Measurements from ENCODE around the gene BNC2. TPM values are rescaled to one million over a fixed set of nuclear protein-coding genes. Genes with fewer than 3 reads are reported as not detected.

BNC2 gene
- total RNA-seq, 1 donor from 2014 or later = 38.0 TPM

DNA sequence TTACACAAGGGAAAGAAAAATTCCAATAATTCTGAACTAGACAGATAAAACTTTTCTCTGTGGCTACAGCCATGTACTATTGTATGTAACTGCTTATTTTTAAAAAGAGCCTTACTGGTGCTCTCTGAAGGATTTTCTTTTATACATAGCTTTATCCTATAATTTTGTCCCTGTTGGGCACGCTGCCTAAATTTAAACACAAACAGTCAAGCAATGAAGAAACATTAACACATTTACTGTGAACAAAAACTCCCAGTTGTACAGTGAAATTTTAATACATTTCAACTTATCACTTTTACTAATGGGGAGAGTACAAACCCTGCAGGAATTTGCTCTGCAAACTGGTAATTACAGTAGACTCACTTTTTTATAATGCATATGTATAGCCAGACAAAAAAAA lies 273.3 kb downstream of the BNC2 start:
- H3K4me1 Mint-ChIP-seq (ENCODE audit: low read depth, unreplicated experiment) = peaks cover 16% of the 10 kb centered on the region
- no peak for FAIRE-seq
- Histone ChIP-seq H3K36me3 (ENCODE audit: insufficient read depth, low read length) (no peaks in the 10 kb centered on the region), H3K79me2 (ENCODE audit: insufficient read depth, low read length) (peaks cover 9% of the 10 kb centered on the region), H3K9me3 (ENCODE audit: insufficient read depth, low read depth, low read length) (no peaks in the 10 kb centered on the region), H3K4me3 (ENCODE audit: insufficient read depth, low read depth, low read length) (no peak overlapping the region), H3K27ac (ENCODE audit: low read depth, low read length) (no peak overlapping the region), H2AFZ (ENCODE audit: low read depth, low read length) (no peak overlapping the region), H3K4me2 (ENCODE audit: low read length) (no peak overlapping the region), H3K4me1 (ENCODE audit: insufficient read depth, low read length) (no peaks in the 10 kb centered on the region), H3K9ac (ENCODE audit: low read length) (no peak overlapping the region), H4K20me1 (ENCODE audit: insufficient read depth, low read length) (peaks cover 5% of the 10 kb centered on the region), H3K27me3 (ENCODE audit: insufficient read depth, low read length) (no peaks in the 10 kb centered on the region)
- no peaks in the 10 kb centered on the region for H3K27me3 Mint-ChIP-seq (ENCODE audit: low read depth, unreplicated experiment)
- no peak for TF ChIP-seq EZH2 (IDR thresholded peaks at IDR 0.05; ENCODE audit: insufficient read depth, low read length)
- TF ChIP-seq, protein P1, sequence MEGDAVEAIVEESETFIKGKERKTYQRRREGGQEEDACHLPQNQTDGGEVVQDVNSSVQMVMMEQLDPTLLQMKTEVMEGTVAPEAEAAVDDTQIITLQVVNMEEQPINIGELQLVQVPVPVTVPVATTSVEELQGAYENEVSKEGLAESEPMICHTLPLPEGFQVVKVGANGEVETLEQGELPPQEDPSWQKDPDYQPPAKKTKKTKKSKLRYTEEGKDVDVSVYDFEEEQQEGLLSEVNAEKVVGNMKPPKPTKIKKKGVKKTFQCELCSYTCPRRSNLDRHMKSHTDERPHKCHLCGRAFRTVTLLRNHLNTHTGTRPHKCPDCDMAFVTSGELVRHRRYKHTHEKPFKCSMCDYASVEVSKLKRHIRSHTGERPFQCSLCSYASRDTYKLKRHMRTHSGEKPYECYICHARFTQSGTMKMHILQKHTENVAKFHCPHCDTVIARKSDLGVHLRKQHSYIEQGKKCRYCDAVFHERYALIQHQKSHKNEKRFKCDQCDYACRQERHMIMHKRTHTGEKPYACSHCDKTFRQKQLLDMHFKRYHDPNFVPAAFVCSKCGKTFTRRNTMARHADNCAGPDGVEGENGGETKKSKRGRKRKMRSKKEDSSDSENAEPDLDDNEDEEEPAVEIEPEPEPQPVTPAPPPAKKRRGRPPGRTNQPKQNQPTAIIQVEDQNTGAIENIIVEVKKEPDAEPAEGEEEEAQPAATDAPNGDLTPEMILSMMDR (IDR thresholded peaks at IDR 0.05; ENCODE audit: insufficient read depth, low read depth, low read length) = no peak
- no peak overlapping the region for H3K4me3 Mint-ChIP-seq (ENCODE audit: unreplicated experiment)
- DNase-seq (ENCODE audit: low read depth) = no peak
- H3K36me3 Mint-ChIP-seq (ENCODE audit: low read depth, unreplicated experiment) = no peaks in the 10 kb centered on the region
- H3K27ac Mint-ChIP-seq (ENCODE audit: unreplicated experiment) = no peak overlapping the region
- H3K9me3 Mint-ChIP-seq (ENCODE audit: unreplicated experiment) = no peaks in the 10 kb centered on the region

DNA sequence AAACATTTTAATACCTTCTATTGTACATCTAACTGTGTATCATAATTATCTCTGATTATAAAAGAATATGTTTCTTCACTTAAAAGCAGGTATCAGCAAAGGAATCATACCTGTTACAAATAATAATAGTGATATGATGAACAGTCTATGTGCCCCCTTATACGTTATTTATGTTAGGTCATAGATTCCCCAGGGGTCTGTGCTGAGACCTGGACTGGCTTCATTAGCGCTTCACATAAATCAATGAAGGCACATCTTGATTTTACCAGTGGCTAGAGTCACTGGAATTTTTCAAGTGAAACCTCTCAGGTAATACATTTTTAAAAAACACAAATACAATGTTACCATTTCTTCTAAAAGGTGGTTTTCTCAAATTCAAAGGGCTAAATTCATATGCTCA lies 275.2 kb downstream of the BNC2 start:
- H3K27ac Mint-ChIP-seq (ENCODE audit: unreplicated experiment) = no peak overlapping the region
- DNase-seq (ENCODE audit: low read depth) = no peak
- no peak overlapping the region for H3K27ac ChIP-seq (ENCODE audit: low read depth, low read length)

DNA sequence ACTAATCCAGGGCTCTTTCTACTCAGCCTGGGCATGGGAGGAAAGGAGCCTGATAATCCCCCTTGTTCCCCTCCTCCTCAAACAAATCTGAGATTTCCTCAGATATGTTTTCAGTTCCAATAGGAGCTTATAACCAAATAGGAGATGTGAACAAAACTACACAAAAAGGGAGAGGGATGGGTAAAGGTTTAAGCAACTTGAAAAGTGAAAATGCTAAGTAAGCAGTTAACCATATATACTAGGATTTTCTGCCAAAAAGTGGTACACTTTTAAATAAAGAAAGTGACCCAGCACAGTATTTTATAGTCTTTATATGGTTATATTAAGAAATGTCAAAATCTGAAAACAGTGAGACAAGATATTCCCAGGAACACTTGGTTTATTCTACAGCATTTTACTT lies 275.7 kb downstream of the BNC2 start:
- no peaks in the 10 kb centered on the region for H3K9me3 Mint-ChIP-seq (ENCODE audit: unreplicated experiment)
- peaks cover 9% of the 10 kb centered on the region for H3K79me2 ChIP-seq (ENCODE audit: insufficient read depth, low read length)
- no peak overlapping the region for H3K27ac Mint-ChIP-seq (ENCODE audit: unreplicated experiment)
- H2AFZ ChIP-seq (ENCODE audit: low read depth, low read length) = no peak overlapping the region
- no peak overlapping the region for H3K27ac ChIP-seq (ENCODE audit: low read depth, low read length)
- H4K20me1 ChIP-seq (ENCODE audit: insufficient read depth, low read length) = peaks cover 5% of the 10 kb centered on the region
- no peak overlapping the region for H3K9ac ChIP-seq (ENCODE audit: low read length)
- no peaks in the 10 kb centered on the region for H3K36me3 ChIP-seq (ENCODE audit: insufficient read depth, low read length)
- peaks cover 16% of the 10 kb centered on the region for H3K4me1 Mint-ChIP-seq (ENCODE audit: low read depth, unreplicated experiment)
- FAIRE-seq = no peak
- TF ChIP-seq, protein P1 (IDR thresholded peaks at IDR 0.05; ENCODE audit: insufficient read depth, low read depth, low read length) = no peak
- no peak for TF ChIP-seq EZH2 (IDR thresholded peaks at IDR 0.05; ENCODE audit: insufficient read depth, low read length)
- H3K4me3 ChIP-seq (ENCODE audit: insufficient read depth, low read depth, low read length) = no peak overlapping the region
- no peaks in the 10 kb centered on the region for H3K36me3 Mint-ChIP-seq (ENCODE audit: low read depth, unreplicated experiment)
- H3K27me3 ChIP-seq (ENCODE audit: insufficient read depth, low read length) = no peaks in the 10 kb centered on the region
- no peak overlapping the region for H3K4me3 Mint-ChIP-seq (ENCODE audit: unreplicated experiment)
- H3K4me2 ChIP-seq (ENCODE audit: low read length) = no peak overlapping the region
- no peaks in the 10 kb centered on the region for H3K9me3 ChIP-seq (ENCODE audit: insufficient read depth, low read depth, low read length)
- H3K4me1 ChIP-seq (ENCODE audit: insufficient read depth, low read length) = no peaks in the 10 kb centered on the region
- H3K27me3 Mint-ChIP-seq (ENCODE audit: low read depth, unreplicated experiment) = no peaks in the 10 kb centered on the region
- no peak for DNase-seq (ENCODE audit: low read depth)

More for the DNA sequence above, 275.2 kb downstream of the BNC2 start:
- H2AFZ ChIP-seq (ENCODE audit: low read depth, low read length) = no peak overlapping the region
- no peaks in the 10 kb centered on the region for H3K27me3 Mint-ChIP-seq (ENCODE audit: low read depth, unreplicated experiment)
- no peaks in the 10 kb centered on the region for H3K36me3 Mint-ChIP-seq (ENCODE audit: low read depth, unreplicated experiment)
- no peaks in the 10 kb centered on the region for H3K9me3 ChIP-seq (ENCODE audit: insufficient read depth, low read depth, low read length)
- peaks cover 16% of the 10 kb centered on the region for H3K4me1 Mint-ChIP-seq (ENCODE audit: low read depth, unreplicated experiment)
- H3K9ac ChIP-seq (ENCODE audit: low read length) = no peak overlapping the region
- TF ChIP-seq EZH2 (IDR thresholded peaks at IDR 0.05; ENCODE audit: insufficient read depth, low read length) = no peak
- TF ChIP-seq, protein P1 (IDR thresholded peaks at IDR 0.05; ENCODE audit: insufficient read depth, low read depth, low read length) = no peak
- H3K4me2 ChIP-seq (ENCODE audit: low read length) = no peak overlapping the region
- peaks cover 5% of the 10 kb centered on the region for H4K20me1 ChIP-seq (ENCODE audit: insufficient read depth, low read length)
- peaks cover 9% of the 10 kb centered on the region for H3K79me2 ChIP-seq (ENCODE audit: insufficient read depth, low read length)
- no peaks in the 10 kb centered on the region for H3K27me3 ChIP-seq (ENCODE audit: insufficient read depth, low read length)
- FAIRE-seq = no peak
- H3K4me3 ChIP-seq (ENCODE audit: insufficient read depth, low read depth, low read length) = no peak overlapping the region
- H3K4me1 ChIP-seq (ENCODE audit: insufficient read depth, low read length) = no peaks in the 10 kb centered on the region
- H3K9me3 Mint-ChIP-seq (ENCODE audit: unreplicated experiment) = no peaks in the 10 kb centered on the region
- no peak overlapping the region for H3K4me3 Mint-ChIP-seq (ENCODE audit: unreplicated experiment)
- H3K36me3 ChIP-seq (ENCODE audit: insufficient read depth, low read length) = no peaks in the 10 kb centered on the region

All from astrocyte (in vitro differentiated cells and primary cell).